WTC11 (cell line): Measurements from ENCODE around the gene WDR5B. TPM values are rescaled to one million over a fixed set of nuclear protein-coding genes. Genes with fewer than 3 reads are reported as not detected.

ENCODE experiments used
- ATAC-seq: fragments of 200-7000 bp; cut with Tn5 transposase; 2 replicates; pipeline ENCODE4 v1.10.0; 2021; ENCODE audit warnings: mild to moderate bottlenecking, moderate library complexity
- CTCF ChIA-PET: fragments of 300-600 bp; sonication (Branson Sonifier 250); formaldehyde crosslinking; loops from one replicate; lab custom pipeline; 2021; ENCODE audit warnings: antibody characterized with exemption; lab: Charles Lee
- POLR2A ChIA-PET: fragments of 350-600 bp; sonication (Branson Sonifier 250); formaldehyde crosslinking; loops from one replicate; lab custom pipeline; 2021; ENCODE audit warnings: antibody characterized with exemption; lab: Charles Lee
- DNase-seq: peaks from one replicate; pipeline ENCODE4 v3.0.0; 2021; ENCODE audit warnings: low spot score
- H3K27ac Mint-ChIP-seq: 2 replicates; pipeline ENCODE4 v1.8.0; 2021; ENCODE audit warnings: mixed read lengths
- H3K27me3 Mint-ChIP-seq: 2 replicates; pipeline ENCODE4 v1.8.0; 2021; ENCODE audit warnings: low read depth, mild to moderate bottlenecking, moderate library complexity, mixed read lengths
- H3K36me3 Mint-ChIP-seq: 2 replicates; pipeline ENCODE4 v1.8.0; 2021; ENCODE audit warnings: mixed read lengths
- H3K4me1 Mint-ChIP-seq: 2 replicates; pipeline ENCODE4 v1.8.0; 2022; ENCODE audit warnings: mixed read lengths
- H3K4me3 Mint-ChIP-seq: 2 replicates; pipeline ENCODE4 v1.8.0; 2021; ENCODE audit warnings: mild to moderate bottlenecking, moderate library complexity, mixed read lengths
- H3K9me3 Mint-ChIP-seq: 2 replicates; pipeline ENCODE4 v1.8.0; 2021; ENCODE audit warnings: mixed read lengths
- ATF2 ChIP-seq: sonication (generic); formaldehyde crosslinking; IDR thresholded peaks from 2 replicates; pipeline ENCODE4 v1.8.1; 2022; ENCODE audit warnings: low read depth, missing genetic modification reagents, borderline replicate concordance
- CREM ChIP-seq: sonication (generic); formaldehyde crosslinking; IDR thresholded peaks from 2 replicates; pipeline ENCODE4 v1.8.1; 2022; ENCODE audit warnings: mild to moderate bottlenecking, missing genetic modification reagents, moderate library complexity
- EMX1 ChIP-seq: fragments of 250-450 bp; sonication (Bioruptor Pico); IDR thresholded peaks from 2 replicates; pipeline ENCODE4 v1.8.0; 2021; ENCODE audit warnings: mild to moderate bottlenecking
- FOXJ3 ChIP-seq: sonication (generic); formaldehyde crosslinking; IDR thresholded peaks from 2 replicates; pipeline ENCODE4 v1.9.0; 2021; ENCODE audit warnings: missing genetic modification reagents, mild to moderate bottlenecking, borderline replicate concordance
- FOXP4 ChIP-seq: sonication (generic); formaldehyde crosslinking; IDR thresholded peaks from 2 replicates; pipeline ENCODE4 v1.8.0; 2022; ENCODE audit warnings: mild to moderate bottlenecking, missing genetic modification reagents
- MYBL2 ChIP-seq: sonication (generic); formaldehyde crosslinking; IDR thresholded peaks from 2 replicates; pipeline ENCODE4 v1.8.1; 2023; ENCODE audit warnings: mild to moderate bottlenecking, moderate library complexity, missing genetic modification reagents
- PREB ChIP-seq: sonication (generic); formaldehyde crosslinking; IDR thresholded peaks from 2 replicates; pipeline ENCODE4 v1.8.1; 2022; ENCODE audit warnings: mild to moderate bottlenecking, missing genetic modification reagents, moderate library complexity, borderline replicate concordance
- TCF7 ChIP-seq: sonication (generic); formaldehyde crosslinking; IDR thresholded peaks from 2 replicates; pipeline ENCODE4 v1.8.0; 2022; ENCODE audit warnings: mild to moderate bottlenecking, low read depth, missing genetic modification reagents, moderate library complexity
- TEAD4 ChIP-seq: sonication (generic); formaldehyde crosslinking; IDR thresholded peaks from 2 replicates; pipeline ENCODE4 v1.8.0; 2022; ENCODE audit warnings: mild to moderate bottlenecking, missing genetic modification reagents
- TP53 ChIP-seq: sonication (generic); formaldehyde crosslinking; IDR thresholded peaks from 2 replicates; pipeline ENCODE4 v1.8.1; 2023; ENCODE audit warnings: mild to moderate bottlenecking, missing genetic modification reagents
- USF2 ChIP-seq: sonication (generic); formaldehyde crosslinking; IDR thresholded peaks from 2 replicates; pipeline ENCODE4 v1.8.1; 2023; ENCODE audit warnings: mild to moderate bottlenecking, missing genetic modification reagents, moderate library complexity
- ZBTB21 ChIP-seq: sonication (generic); formaldehyde crosslinking; IDR thresholded peaks from 2 replicates; pipeline ENCODE4 v1.8.1; 2023; ENCODE audit warnings: mild to moderate bottlenecking, missing genetic modification reagents, borderline replicate concordance
- ZNF281 ChIP-seq: sonication (generic); formaldehyde crosslinking; IDR thresholded peaks from 2 replicates; pipeline ENCODE4 v1.8.0; 2023; ENCODE audit warnings: mild to moderate bottlenecking, missing genetic modification reagents
- ZNF396 ChIP-seq: fragments of 250-450 bp; sonication (Bioruptor Pico); IDR thresholded peaks from 2 replicates; pipeline ENCODE4 v1.8.0; 2021; ENCODE audit warnings: mild to moderate bottlenecking, moderate library complexity, borderline replicate concordance
- ZNF532 ChIP-seq: fragments of 250-450 bp; sonication (Bioruptor Pico); IDR thresholded peaks from 2 replicates; pipeline ENCODE4 v1.9.0; 2021; ENCODE audit warnings: mild to moderate bottlenecking, borderline replicate concordance
- total RNA-seq: library from RNA; stranded (reverse); gene quantifications from 3 replicates; pipeline ENCODE4 v1.2.3, GENCODE V29; 2021

WDR5B gene
- total RNA-seq, 1 experiment from 2014 or later, result 2.8 TPM

GRCh38 chr3:122416966-122417365 lies 1.1 kb upstream of the WDR5B start (continued):
- TF ChIP-seq ZNF281 (CRISPR knock-in tag) (no peak), TCF7 (CRISPR knock-in tag) (no peak), TEAD4 (no peak), FOXP4 (CRISPR knock-in tag) (no peak), ZNF396 (CRISPR knock-in tag) (no peak), ZNF532 (CRISPR knock-in tag) (no peak), TP53 (CRISPR knock-in tag) (no peak), CREM (no peak), EMX1 (CRISPR knock-in tag) (no peak), PREB (CRISPR knock-in tag) (no peak), MYBL2 (CRISPR knock-in tag) (no peak), USF2 (CRISPR knock-in tag) (no peak)

- H3K9me3 Mint-ChIP-seq, result no peaks in the 10 kb centered on the region
- H3K4me1 Mint-ChIP-seq, result peaks cover 17% of the 10 kb centered on the region
- H3K27me3 Mint-ChIP-seq, result no peaks in the 10 kb centered on the region
- peak overlapping the region; percentile 95 for H3K27ac Mint-ChIP-seq
- TF ChIP-seq ATF2 (CRISPR knock-in tag) (no peak), FOXJ3 (CRISPR knock-in tag) (no peak), ZBTB21 (CRISPR knock-in tag) (no peak)
- peak; percentile 41 for DNase-seq
- peak overlapping the region; percentile 95 for H3K4me3 Mint-ChIP-seq
- POLR2A ChIA-PET, result interaction anchor here (2.2 kb wide), 1 partner anchor 32 kb away, joined by 18 read pairs; the partner anchor contains the start of genes FAM162A and MIX23
- H3K36me3 Mint-ChIP-seq, result peaks cover 5% of the 10 kb centered on the region
- peak; percentile 56 for ATAC-seq
- CTCF ChIA-PET, result interaction anchor here (1.8 to 3.0 kb wide), 3 partner anchors 22 to 265 kb away, joined by 13 to 16 read pairs (median 13); partner anchors contain the start of genes FAM162A and PARP14
Observed at GRCh38 chr3:122415104-122415744, 638 bp downstream of the WDR5B start.
